GM12872 (cell line): ENCODE results near the gene MGAT5B.

ENCODE experiments used
- CTCF ChIP-seq: IDR thresholded peaks from 3 replicates; pipeline ENCODE4 v1.5.1; 2011; ENCODE audit warnings: low read depth, mild to moderate bottlenecking, low read length, moderate library complexity; ENCODE audit not compliant: insufficient read depth

Gene MGAT5B

GRCh38 chr17:76992891-76993290 lies 124.7 kb downstream of the MGAT5B start:
- TF ChIP-seq CTCF: no peak

DNA sequence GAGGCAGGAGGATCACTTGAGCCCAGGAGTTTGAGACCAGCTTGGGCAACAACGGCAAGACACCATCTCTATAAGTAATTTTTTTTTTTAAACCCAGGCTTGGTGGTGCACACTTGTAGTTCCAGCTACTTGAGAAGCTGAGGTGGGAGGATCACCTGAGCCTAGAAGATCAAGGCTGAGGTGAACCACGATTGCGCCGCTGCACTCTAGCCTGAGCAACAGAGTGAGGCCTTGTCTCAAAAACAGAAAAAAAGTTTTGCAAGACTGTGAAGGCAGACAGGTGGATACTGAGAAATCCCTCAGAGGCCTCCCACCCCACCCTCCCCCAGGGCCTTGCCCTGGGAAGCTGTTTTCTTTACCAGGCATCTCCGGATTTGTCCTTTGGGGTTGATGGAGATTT lies 125.4 kb downstream of the MGAT5B start:
- TF ChIP-seq CTCF: no peak

- no peak for TF ChIP-seq CTCF
These were observed 126.0 kb downstream of the MGAT5B start for GRCh38 chr17:76994237-76994637.

- TF ChIP-seq CTCF: no peak
These were observed 127.3 kb downstream of the MGAT5B start for GRCh38 chr17:76995387-76996105.

- TF ChIP-seq CTCF: no peak
These were observed 128.8 kb downstream of the MGAT5B start for GRCh38 chr17:76996741-76997694.

- TF ChIP-seq CTCF: no peak
These were observed 129.9 kb downstream of the MGAT5B start for GRCh38 chr17:76997981-76998531.

- no peak for TF ChIP-seq CTCF
These were observed 130.6 kb downstream of the MGAT5B start for GRCh38 chr17:76998839-76999238.
